Occipital lobe (tissue), 3 donors: ENCODE results near the gene FLRT3. TPM values are rescaled to one million over a fixed set of nuclear protein-coding genes. Genes with fewer than 3 reads are reported as not detected.

Experiments used
- DNase-seq: peaks from one replicate; lab custom pipeline; 2025; lab: John Stamatoyannopoulos, UW
- small RNA-seq: library from RNA; depleted of rRNA; stranded (forward); fragments of <200 nt; gene quantifications from one replicate; pipeline ENCODE3, GENCODE V24; 2014
- total RNA-seq: library from RNA; depleted of rRNA; stranded (reverse); fragments of >200 nt; gene quantifications from one replicate; pipeline ENCODE4 v1.2.3, GENCODE V29; 2014

Gene FLRT3
- total RNA-seq, 1 donor from 2014 or later, result 27.5 TPM

DNA sequence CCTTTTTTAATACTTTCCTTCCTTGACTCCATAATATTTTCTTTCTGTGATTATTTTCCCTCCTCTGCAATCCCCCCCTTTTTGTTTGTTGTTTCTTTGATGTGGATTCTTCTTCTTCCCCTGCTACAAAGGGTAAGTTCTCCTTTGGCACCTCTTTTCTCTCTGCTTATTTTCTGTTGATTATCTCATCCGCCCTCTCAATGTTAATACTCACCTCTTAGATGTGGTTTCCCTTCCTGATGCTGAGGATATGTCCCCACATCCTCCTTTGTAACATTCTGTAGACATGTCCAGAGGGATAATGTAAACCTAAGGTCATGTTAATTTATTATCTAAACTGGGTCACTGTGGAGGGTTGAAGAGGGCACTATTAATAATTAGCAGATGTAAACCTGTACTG, 17.7 kb downstream of the FLRT3 start:
- DNase-seq, result no peak

DNA sequence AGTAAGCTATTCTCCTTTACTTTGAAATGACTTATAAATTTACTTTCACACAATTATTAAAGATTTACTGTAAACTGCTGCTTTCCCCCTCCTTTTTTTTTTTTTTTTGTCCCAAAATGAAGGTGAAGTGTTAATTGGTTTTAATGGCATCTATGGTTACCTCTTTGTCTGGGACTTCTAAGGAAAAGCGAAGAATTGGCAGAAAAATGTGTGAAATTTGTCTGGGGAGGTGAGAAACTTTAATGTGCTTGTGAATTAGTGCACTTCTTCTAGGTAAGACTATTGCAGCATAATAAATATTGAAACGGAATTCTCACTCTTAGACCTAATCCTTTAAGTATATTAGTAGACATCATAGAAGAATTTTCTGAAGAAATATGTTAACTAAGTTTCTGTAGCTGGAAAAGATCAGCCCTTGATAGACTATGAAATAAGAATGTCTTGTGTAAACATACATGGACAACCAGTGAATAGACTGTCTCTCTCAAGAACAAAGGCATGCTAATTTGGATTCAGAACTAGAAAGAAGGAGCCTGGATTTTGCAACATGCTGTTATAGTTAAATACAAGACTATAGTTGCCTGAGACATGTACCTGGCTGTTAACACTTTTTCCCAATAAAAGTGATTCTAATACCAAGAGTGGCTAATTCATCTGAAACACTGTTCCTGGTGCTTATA, 23.9 kb downstream of the FLRT3 start:
- DNase-seq, result no peak

DNA sequence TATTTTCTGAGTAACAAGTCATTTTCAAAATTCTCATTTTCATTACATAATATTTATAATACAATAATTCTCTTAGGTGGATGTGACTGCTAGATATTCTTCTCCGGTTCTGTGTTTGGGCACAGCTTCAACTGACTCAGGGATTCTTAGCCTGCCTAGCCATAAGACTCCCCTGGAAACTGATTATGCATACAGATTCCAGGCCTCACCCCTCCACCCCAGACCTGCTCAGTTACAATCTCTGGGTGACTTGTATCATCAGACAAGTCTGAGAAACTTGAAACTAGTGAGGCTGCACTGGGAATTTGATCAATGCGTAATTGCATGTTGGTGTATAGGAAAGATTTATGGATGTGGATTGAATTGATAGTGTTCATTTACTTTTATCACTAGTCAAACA, 25.4 kb downstream of the FLRT3 start:
- DNase-seq, result no peak

- no peak for DNase-seq
Observed at GRCh38 chr20:14310977-14311627, 26.3 kb downstream of the FLRT3 start.

DNA sequence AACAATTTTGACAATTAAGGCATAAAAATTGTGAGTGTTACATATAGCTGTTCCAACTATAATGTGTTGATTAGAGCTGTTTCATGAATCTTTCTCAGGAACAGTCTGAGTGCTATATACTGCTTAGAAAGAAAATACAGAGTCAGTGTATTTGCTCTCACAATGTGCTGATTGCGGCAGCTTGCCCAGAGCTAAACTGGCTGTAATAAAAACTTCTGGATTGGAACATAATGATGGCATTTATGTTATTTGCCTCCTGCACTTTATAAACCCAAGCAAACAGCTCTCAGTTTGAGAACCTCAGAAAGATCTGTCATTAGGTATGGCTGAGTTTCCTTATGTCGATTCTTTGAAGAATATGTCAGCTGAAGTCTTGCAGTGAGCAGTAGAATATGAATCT, 29.5 kb downstream of the FLRT3 start:
- no peak for DNase-seq

DNA sequence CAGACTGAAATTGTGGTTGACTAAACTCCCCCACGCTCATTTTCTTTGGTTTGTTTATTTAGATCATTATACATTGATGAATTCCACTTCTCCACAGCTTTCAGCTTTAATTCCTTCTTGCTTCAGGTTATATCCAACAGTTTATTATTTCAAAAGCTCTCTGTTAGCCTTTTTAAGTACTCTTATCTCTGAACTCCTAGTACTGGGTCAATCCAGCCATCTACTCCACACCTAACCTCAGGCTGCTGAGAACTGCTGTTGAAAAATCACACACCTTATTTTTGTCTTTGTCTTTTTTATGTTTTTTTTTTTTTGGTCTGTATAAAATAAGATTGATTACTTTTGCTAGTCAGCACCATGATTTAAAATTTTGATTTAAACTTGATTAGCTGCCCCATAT, 32.9 kb downstream of the FLRT3 start:
- no peak for DNase-seq

GRCh38 chr20:14303651-14304050, 33.8 kb downstream of the FLRT3 start:
- no peak for DNase-seq

- DNase-seq, result no peak
Observed at GRCh38 chr20:14303106-14303505, 34.3 kb downstream of the FLRT3 start.

- DNase-seq, result no peak
Observed at GRCh38 chr20:14299831-14300230, 37.6 kb downstream of the FLRT3 start.

GRCh38 chr20:14295770-14296309, 41.6 kb downstream of the FLRT3 start:
- no peak for DNase-seq

DNA sequence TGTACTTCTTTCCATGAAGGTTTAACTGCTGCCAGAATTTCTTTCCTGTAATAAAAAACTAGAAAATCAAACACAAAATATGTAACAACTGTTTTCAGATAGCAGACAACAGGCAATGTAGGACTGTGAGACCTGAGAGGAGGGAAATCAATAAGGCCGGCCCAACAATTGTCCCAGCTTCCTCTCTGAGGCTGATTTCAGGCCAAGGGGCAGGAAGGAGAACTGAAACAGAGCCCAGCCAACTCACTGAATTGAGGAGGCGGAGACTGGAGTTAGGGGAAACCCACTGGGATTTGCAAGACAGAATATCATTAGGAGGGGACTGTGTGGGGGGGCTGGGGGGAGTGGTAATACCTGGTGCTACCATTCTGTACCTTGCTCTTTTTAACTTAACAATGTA, 42.2 kb downstream of the FLRT3 start:
- DNase-seq, result no peak

GRCh38 chr20:14291502-14291901, 45.9 kb downstream of the FLRT3 start:
- no peak for DNase-seq

GRCh38 chr20:14288341-14289330, 48.8 kb downstream of the FLRT3 start:
- DNase-seq, result no peak

DNA sequence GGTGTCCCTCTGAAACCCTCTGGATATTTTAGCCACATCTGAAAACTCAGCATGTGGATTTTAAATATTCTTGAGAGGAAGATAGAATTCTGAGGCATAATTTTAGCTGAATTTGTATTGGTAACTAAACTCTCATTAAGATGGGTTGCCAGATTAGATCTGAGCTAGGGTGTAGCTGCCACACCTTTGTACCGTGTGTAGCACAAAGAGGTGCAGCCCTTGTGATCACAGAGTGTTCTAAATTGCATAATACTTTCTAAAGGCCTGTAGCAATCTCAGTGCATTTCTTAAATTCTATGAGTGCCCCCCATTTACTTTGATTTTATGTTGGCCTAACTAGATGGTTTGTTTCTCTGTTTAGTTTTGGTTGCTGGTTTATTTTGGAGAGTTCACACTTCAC, 53.0 kb downstream of the FLRT3 start:
- no peak for DNase-seq

DNA sequence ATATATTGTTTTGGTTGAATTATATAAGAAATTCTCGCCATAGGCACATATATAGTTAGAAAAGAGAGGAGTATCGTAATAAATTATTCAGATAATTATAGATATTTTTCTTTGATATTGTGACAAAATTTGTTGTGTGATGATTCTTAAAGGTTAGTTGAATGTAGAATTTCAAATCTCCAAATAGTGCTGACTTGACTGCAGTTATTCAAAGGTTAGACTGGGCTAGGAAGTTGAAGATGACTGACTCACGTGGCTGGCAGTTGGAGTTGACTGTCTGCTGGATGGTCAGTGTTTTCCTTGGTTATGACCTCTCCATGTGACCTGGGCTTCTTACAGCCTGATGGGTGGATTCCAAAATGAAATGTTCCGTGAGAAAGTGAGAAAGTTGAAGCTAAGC, 55.3 kb downstream of the FLRT3 start:
- DNase-seq, result no peak

Small RNA genes within 50 kb of the gene (small RNA-seq; reads per million reads assigned to genes)
- gene RNU6-228P, result not detected
